Fibroblast of skin of right biceps (primary cell): ENCODE results near the gene PCSK5.
A peak's percentile ranks its signal among the peaks of the same experiment; 100 is the strongest.
"Not testable (repeated sequence)": the region's sequence is repeated elsewhere in the genome, so short reads cannot be mapped to it uniquely, and the experiment has no call there.

Experiments used
- DNase-seq: peaks from one replicate; pipeline ENCODE4 v3.0.0-alpha.2; 2013

Gene PCSK5

GRCh38 chr9:76333388-76333787 lies 442.9 kb downstream of the PCSK5 start:
- DNase-seq = no peak

GRCh38 chr9:76333964-76334363 lies 443.5 kb downstream of the PCSK5 start:
- DNase-seq = no peak

DNA sequence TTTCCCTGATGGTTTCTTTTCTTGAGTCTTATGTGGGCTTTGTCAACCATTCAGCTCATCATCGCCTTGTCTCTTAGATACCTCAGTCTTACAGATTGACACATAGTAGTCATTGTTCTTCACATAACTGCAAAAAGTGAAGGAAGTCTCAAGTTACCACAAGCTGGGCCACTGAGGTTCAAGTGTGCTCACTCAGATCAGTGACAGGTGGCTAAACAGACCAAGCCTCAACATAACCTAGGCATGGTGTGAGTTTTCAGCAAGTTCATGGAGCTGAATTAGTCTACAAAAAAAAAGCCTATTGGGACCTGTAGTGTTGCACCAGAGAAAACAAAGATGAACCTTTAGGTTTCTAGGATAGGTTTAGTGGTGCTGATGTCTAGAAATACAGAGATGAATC lies 445.6 kb downstream of the PCSK5 start:
- no peak for DNase-seq

DNA sequence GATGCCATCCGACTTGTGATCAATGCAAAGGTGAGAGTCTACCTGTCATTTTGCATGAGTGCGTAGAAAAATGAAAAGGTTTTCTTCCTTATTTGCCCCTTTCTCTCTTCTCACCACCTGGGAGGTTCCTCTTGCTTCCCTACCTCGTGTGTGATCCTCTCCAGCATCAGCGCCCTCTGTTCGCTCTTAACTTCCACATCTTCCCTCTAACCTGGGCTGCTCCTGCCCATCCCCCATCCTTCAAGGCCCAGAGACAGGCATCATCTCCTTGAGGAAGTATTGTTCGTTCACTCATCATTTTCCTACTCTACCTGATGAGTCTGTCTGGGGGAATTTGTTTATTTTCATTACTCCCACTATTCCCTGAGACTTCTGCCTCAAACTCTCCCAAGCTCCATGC lies 447.9 kb downstream of the PCSK5 start:
- no peak for DNase-seq

- DNase-seq = no peak
Measured at GRCh38 chr9:76341616-76342015, 451.1 kb downstream of the PCSK5 start.

- no peak for DNase-seq
Measured at GRCh38 chr9:76342201-76342600, 451.7 kb downstream of the PCSK5 start.

DNA sequence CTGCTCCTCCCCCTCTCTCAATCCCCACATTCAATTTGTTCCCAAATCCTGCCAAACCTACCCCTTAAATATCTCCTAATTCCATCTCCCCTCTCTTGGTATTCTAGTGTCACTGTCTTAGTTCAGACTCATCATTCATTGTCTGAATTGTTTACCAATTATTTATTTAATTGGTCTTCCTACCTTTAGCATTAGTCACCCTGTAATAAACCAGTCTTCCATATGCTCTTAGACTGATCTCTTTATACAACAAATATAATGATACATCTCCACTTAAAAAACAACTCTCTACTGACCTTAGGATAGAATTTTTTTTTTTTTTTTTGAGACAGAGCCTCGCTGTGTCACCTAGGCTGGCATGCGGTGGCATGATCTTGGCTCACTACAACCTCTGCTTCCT lies 452.4 kb downstream of the PCSK5 start:
- DNase-seq = no peak

DNA sequence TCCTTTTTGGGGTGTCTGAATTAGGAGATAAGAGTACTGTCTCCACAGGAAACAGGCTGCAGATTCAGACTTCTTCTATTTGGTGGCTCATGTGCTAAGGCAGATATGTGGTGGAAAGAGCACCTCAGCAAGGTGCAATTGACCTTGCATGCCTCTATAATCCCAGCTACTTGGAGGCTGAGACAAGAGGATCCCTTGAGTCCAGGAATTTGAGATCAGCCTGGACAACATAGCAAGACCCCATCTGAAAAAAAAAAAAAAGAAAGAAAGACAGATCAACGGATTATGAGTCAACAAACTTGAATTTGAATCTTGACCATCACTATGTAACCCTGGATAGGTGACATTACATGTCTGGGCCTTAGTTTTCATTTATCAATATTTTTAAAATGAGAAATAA lies 459.4 kb downstream of the PCSK5 start:
- DNase-seq = no peak

DNA sequence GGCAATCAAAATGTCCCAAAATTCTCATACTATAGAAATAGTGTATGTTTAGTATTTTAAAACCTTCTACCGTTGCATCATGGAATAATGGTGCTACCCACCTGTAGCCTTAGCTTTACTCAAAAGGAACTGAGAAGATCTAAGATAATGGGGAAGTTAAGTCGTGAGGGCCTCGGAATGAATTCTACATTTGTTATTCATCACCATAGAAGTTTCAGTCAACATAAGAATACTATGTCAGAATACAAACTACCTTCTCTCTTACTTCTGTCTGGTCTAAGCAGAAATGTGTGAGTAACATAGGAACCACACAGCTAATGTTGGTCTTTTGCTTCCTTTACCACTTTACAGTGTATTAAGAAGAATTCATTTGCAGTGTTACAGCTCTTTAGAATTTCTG lies 460.5 kb downstream of the PCSK5 start:
- DNase-seq = no peak

- DNase-seq = no peak
Measured at GRCh38 chr9:76352026-76352620, 461.6 kb downstream of the PCSK5 start.

GRCh38 chr9:76353280-76353679 lies 462.8 kb downstream of the PCSK5 start:
- DNase-seq = peak; percentile 4

DNA sequence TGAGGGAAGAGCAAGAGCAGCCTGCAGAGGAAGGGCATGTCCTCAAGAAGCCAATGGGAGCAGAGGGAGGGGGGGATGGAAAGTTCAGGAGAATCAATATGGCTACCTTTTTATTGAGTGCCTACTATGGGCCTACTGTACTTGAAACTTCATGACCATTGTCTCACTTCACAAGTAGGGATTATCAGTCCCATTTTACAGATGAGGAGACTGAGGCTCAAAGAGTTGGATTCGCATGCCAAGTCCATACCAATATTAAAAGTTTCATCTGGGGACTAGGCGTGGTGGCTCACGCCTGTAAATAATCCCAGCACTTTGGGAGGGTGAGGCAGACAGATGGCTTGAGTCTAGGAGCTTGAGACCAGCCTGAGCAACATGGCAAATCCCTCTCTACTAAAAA lies 463.7 kb downstream of the PCSK5 start:
- no peak for DNase-seq

GRCh38 chr9:76355886-76356285 lies 465.4 kb downstream of the PCSK5 start:
- no peak for DNase-seq

DNA sequence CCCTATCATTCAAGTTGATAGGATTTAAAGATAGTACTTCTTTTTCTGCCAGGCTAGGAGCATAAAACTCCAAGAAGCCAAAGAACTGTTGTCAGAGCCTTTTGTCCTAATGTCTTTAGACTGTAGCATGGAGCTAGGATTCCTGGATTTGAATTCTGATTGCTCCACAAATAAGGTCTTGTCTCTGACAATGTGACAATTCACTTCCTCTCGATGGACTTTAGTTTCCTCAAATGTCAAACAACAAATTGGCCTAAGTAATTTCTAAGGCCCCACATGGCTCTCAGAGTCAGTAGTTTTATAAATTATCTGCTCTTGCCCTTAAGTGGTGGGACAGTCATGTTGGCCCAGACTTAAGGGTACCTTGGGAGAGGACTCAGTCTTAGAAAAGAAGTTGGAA lies 467.1 kb downstream of the PCSK5 start:
- DNase-seq = no peak

DNA sequence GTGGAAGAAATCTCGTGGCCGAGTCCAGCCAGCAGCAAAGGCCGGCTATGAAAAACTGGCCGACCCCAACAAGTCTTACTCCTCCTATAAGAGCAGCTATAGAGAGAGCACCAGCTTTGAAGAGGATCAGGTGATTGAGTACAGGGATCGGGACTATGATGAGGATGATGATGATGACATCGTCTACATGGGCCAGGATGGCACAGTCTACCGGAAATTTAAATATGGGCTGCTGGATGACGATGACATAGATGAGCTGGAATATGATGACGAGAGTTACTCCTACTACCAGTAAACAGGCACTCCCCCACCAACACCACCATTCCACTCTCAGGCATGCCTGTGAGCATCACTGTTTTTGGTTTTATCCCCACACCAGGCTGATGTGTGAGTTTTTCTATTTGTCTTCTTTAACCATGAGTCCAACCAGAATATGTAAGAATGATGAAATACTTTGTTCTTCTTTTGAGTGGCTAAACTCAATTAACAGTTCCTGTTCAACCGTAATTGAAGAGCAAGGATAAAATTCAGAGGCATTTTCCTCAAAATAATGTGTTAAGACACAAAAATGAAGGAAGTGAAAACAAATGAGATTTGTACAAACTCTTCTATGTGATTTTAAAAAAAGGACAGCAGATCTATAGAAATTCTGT lies 468.3 kb downstream of the PCSK5 start:
- no peak for DNase-seq

DNA sequence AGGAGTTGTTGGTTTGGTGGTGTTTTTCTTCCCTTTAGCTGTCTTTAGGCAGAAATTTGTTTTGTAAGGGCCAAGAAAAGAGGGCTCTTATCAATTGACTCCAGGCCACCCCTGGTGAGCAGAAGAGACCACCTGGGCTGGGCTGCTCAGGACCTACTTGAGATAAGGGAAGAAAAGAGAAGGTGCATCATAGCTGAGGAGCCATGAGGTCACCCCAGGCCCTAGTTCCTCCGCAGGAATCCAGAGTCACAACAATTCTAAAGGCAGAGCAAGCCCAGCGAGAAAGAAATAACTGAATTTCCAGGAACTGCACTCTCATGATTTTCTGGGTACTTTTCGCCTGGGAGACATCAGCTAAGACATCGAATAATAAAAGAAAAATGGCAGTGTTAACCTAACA lies 468.9 kb downstream of the PCSK5 start:
- no peak for DNase-seq

DNA sequence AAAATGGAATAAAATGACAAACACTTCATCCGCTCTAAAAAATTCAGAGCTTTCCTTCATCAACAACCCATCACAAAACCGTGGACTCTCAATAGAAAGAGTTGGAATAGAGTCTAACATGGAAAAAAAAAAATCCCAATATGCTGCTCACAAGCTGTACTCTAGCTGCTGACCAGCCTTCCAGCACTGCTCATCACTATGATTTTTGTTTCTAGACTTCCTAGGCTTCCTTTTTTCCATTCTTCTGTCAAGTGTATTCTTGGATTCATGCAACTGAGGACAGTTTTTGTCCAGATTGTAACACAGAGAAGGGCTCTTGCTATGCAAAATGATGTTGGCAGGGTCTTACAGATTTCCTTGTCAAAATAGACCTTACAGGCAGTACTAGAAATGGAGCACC lies 469.3 kb downstream of the PCSK5 start:
- no peak for DNase-seq

DNA sequence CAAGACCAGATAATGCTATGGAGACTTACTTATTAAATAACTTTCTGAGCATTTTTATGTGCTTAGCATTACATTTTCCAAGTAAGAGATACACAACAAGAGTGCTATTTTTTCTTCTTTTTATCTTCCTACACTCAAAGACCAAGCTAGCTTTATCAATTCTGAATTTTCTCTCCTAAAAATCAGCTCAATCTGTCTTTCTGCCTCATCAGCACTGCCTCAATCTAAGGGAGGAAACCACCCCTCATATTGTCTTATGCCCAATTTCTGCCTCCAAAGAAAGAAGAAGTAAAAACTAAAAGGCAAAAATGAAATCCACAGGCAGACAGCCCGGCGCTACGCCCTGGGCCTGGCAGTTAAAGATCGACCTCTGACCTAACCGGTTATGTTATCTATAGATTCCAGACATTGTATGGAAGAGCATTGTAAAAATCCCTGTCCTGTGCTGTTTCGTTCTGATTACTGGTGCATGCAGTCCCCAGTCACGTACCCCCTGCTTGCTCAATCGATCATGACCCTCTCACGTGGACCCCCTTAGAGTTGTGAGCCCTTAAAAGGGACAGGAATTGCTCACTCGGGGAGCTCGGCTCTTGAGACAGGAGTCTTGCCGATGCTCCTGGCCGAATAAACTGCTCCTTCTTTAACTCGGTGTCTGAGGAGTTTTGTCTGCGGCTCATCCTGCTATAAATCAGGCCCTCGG lies 472.0 kb downstream of the PCSK5 start:
- not testable (repeated sequence) for DNase-seq

GRCh38 chr9:76363032-76363395 lies 472.5 kb downstream of the PCSK5 start:
- DNase-seq = no peak

GRCh38 chr9:76365028-76365427 lies 474.6 kb downstream of the PCSK5 start:
- DNase-seq = peak; percentile 40

DNA sequence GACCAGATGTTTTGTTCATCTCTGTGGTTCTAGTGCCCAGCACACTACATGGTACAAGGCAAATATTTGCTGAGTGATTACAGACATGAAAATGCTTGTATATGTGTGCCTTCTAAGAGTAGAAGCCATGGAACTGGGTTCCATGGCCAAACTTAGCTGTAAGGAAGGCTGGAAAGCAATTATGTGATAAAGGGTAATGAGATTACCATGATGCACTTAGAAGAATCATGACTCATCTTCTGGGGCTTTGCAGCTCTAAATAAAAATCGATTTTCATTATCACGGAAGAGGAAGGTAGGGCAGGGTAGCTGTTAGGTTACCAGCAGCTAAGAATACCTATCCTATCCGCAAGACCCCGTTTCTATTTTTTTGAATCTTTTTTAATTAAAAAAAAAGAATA lies 475.8 kb downstream of the PCSK5 start:
- DNase-seq = no peak

DNA sequence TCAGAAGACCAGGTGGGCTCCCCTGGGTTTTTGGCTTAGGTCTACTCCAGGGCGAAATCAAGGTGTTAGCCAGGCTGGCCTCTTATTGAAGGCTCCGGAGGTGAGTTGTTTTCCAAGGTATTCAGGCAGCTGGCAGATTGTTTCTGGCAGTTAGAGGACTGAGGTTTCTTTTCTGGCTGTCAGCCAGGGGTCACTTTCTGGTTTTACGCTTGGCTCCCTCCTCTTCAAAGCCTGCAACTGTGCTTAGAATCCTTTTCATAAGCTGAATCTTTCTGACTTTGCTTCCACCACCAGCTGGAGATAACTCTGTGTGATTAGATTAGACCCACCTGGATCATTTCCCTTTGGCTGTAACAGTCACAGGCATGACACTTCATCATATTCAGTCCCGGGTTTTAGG lies 479.1 kb downstream of the PCSK5 start:
- DNase-seq = peak; percentile 12

DNA sequence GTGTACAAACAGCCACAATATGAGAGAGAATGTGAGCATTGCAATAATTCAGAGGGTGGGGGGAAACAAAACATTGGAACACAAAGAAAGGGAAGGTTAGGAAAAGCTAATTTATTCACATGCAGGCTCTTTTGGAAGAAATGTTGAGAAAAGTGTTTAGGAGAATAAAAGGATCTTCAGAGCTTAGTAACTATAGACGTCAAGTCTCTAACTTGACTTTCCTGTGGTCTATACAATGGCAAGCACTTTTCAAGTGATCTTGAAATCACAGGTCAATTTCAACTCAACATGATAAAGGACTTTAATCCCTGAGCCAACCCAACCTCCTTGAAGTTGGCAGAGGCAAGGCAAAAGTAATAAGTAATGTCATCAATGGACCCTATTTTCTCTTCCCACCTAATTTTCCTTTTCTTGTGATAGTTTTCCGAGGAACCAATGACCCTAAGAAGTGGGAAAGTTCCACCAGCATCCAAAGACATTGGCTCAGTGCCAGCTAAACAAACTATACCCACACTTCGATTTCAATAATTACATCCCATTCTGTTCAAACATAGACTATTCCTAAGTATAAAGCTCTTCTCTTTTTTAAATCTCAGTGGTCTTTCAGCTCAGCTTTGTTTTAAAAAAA lies 480.0 kb downstream of the PCSK5 start:
- DNase-seq = no peak

- peak; percentile 85 for DNase-seq
Measured at GRCh38 chr9:76371901-76372300, 481.4 kb downstream of the PCSK5 start.
